Thoracic aorta (tissue), 2 donors: ENCODE data around the gene GPRASP3. TPM values are rescaled to one million over a fixed set of nuclear protein-coding genes. Genes with fewer than 3 reads are reported as not detected.
A peak's percentile ranks its signal among the peaks of the same experiment; 100 is the strongest.
"Not testable (repeated sequence)": the region's sequence is repeated elsewhere in the genome, so short reads cannot be mapped to it uniquely, and the experiment has no call there.

ENCODE experiments used
- ATAC-seq: fragments of 150-250 bp; one replicate; pipeline ENCODE4 v1.8.0; 2017; ENCODE audit warnings: low read depth; ENCODE audit not compliant: insufficient number of reproducible peaks, low FRiP score
- DNase-seq: peaks from one replicate; pipeline ENCODE4 v3.0.0-alpha.2; 2020; ENCODE audit warnings: low spot score
- H3K27ac ChIP-seq, 2 donors: fragments of 200-600 bp; sonication (generic); 1 replicate in 1 of 2; 2 replicates in 1 of 2; pipeline ENCODE4 v1.5.1; 2016; ENCODE audit warnings: mild to moderate bottlenecking in 2 of 2, moderate library complexity in 2 of 2
- H3K27me3 ChIP-seq: fragments of 200-600 bp; sonication (generic); replicated peaks from 2 replicates; pipeline ENCODE4 v1.6.0; 2016; ENCODE audit warnings: mild to moderate bottlenecking; ENCODE audit not compliant: insufficient read depth
- H3K36me3 ChIP-seq: fragments of 200-600 bp; sonication (generic); one replicate; pipeline ENCODE4 v1.5.1; 2016
- H3K4me1 ChIP-seq, 2 donors: fragments of 200-600 bp; sonication (generic); 1 replicate in 1 of 2; 2 replicates in 1 of 2; pipeline versions ENCODE4 v1.5.1 to v1.6.0; 2016; ENCODE audit warnings: low read depth in 2 of 2, mild to moderate bottlenecking in 1 of 2; ENCODE audit not compliant: control insufficient read depth in 1 of 2
- H3K4me3 ChIP-seq: fragments of 200-600 bp; sonication (generic); 2 replicates; pipeline ENCODE4 v1.5.1; 2016; ENCODE audit warnings: mild to moderate bottlenecking
- H3K9me3 ChIP-seq: fragments of 200-600 bp; sonication (generic); 2 replicates; pipeline ENCODE4 v1.5.1; 2016
- CTCF ChIP-seq: fragments of 200-600 bp; sonication (generic); IDR thresholded peaks from one replicate; pipeline ENCODE4 v1.5.1; 2019; ENCODE audit warnings: antibody characterized with exemption
- total RNA-seq, 2 donors: library from RNA; depleted of rRNA; stranded (reverse); fragments of >200 nt; gene quantifications; one replicate each; pipeline versions ENCODE4 v1.1.0 to v1.2.3, GENCODE V29; 2016

The GPRASP3 gene
- total RNA-seq, 2 donors from 2014 or later = 4.2 to 7.0 TPM

GRCh38 chrX:102712981-102713625, 7.4 kb upstream of the GPRASP3 start:
- Histone ChIP-seq H3K4me3 (peak overlapping the region; percentile 82), H3K27me3 (no peaks in the 10 kb centered on the region), H3K9me3 (no peaks in the 10 kb centered on the region), H3K4me1 (peaks cover 0 to 5% of the 10 kb centered on the region in 2 donors), H3K27ac (peak overlapping the region; percentile 76 to 77), H3K36me3 (no peaks in the 10 kb centered on the region)
- peak; percentile 88 for ATAC-seq
- DNase-seq = no peak
- peak; percentile 43 for TF ChIP-seq CTCF

GRCh38 chrX:102714994-102715393, 5.5 kb upstream of the GPRASP3 start:
- peaks cover 0 to 5% of the 10 kb centered on the region in 2 donors for H3K4me1 ChIP-seq
- no peaks in the 10 kb centered on the region for H3K36me3 ChIP-seq
- no peak for DNase-seq
- TF ChIP-seq CTCF = no peak
- no peaks in the 10 kb centered on the region for H3K27me3 ChIP-seq
- no peak overlapping the region for H3K27ac ChIP-seq
- H3K9me3 ChIP-seq = no peaks in the 10 kb centered on the region
- no peak overlapping the region for H3K4me3 ChIP-seq
- ATAC-seq = no peak

- H3K4me1 ChIP-seq = peaks cover 0 to 5% of the 10 kb centered on the region in 2 donors
- no peak for ATAC-seq
- no peak overlapping the region for H3K4me3 ChIP-seq
- H3K27ac ChIP-seq = no peak overlapping the region
- H3K27me3 ChIP-seq = no peaks in the 10 kb centered on the region
- no peaks in the 10 kb centered on the region for H3K36me3 ChIP-seq
- DNase-seq = no peak
- H3K9me3 ChIP-seq = no peaks in the 10 kb centered on the region
- TF ChIP-seq CTCF = no peak
These were observed 4.6 kb upstream of the GPRASP3 start for GRCh38 chrX:102715967-102716366.

- not testable (repeated sequence) for DNase-seq, H3K27me3 ChIP-seq, ATAC-seq, H3K9me3 ChIP-seq, H3K36me3 ChIP-seq, H3K27ac ChIP-seq, H3K4me1 ChIP-seq
- H3K4me3 ChIP-seq = peak overlapping the region; percentile 72
These were observed 595 bp downstream of the GPRASP3 start for GRCh38 chrX:102721169-102721506.

- Histone ChIP-seq H3K27me3 (no peaks in the 10 kb centered on the region), H3K4me3 (no peak overlapping the region), H3K27ac (no peak overlapping the region), H3K36me3 (no peaks in the 10 kb centered on the region), H3K4me1 (no peaks in the 10 kb centered on the region), H3K9me3 (no peaks in the 10 kb centered on the region)
- no peak for ATAC-seq
- no peak for DNase-seq
- TF ChIP-seq CTCF = no peak
These were observed 2.9 kb downstream of the GPRASP3 start for GRCh38 chrX:102723456-102723855.

- no peak for TF ChIP-seq CTCF
- ATAC-seq (no peak), DNase-seq (no peak)
- H3K9me3 ChIP-seq = no peaks in the 10 kb centered on the region
- H3K4me3 ChIP-seq = no peak overlapping the region
- H3K36me3 ChIP-seq = no peaks in the 10 kb centered on the region
- no peaks in the 10 kb centered on the region for H3K4me1 ChIP-seq
- no peak overlapping the region for H3K27ac ChIP-seq
- H3K27me3 ChIP-seq = no peaks in the 10 kb centered on the region
These were observed 7.2 kb downstream of the GPRASP3 start for GRCh38 chrX:102727761-102728160.
